HG03354 (cell line): Measurements from ENCODE around the gene TMEM132A.
"Not testable (repeated sequence)": the region's sequence is repeated elsewhere in the genome, so short reads cannot be mapped to it uniquely, and the experiment has no call there.

Experiments used
- ATAC-seq: cut with Tn5 transposase; IDR thresholded peaks from one replicate; pipeline ENCODE4 v1.9.1; 2021; ENCODE audit warnings: mild to moderate bottlenecking; ENCODE audit not compliant: unreplicated experiment, poor library complexity, severe bottlenecking

The TMEM132A gene

GRCh38 chr11:60900673-60901404 lies 23.4 kb upstream of the TMEM132A start:
- no peak for ATAC-seq

- no peak for ATAC-seq
These were observed 21.6 kb upstream of the TMEM132A start for GRCh38 chr11:60902625-60903024.

GRCh38 chr11:60905047-60905446 lies 19.2 kb upstream of the TMEM132A start:
- ATAC-seq, result no peak

GRCh38 chr11:60905551-60906113 lies 18.6 kb upstream of the TMEM132A start:
- no peak for ATAC-seq

- peak; percentile 78 for ATAC-seq
These were observed 17.9 kb upstream of the TMEM132A start, which contains the start of gene PRPF19 for GRCh38 chr11:60906132-60906972. Gene PRPF19 (minus strand): TSS chr11:60906585. CDS start chr11:60906382, 203 bp downstream.

- no peak for ATAC-seq
These were observed 15.5 kb upstream of the TMEM132A start for GRCh38 chr11:60908803-60909202.

GRCh38 chr11:60909680-60910280 lies 14.5 kb upstream of the TMEM132A start:
- ATAC-seq, result not testable (repeated sequence)

- ATAC-seq, result peak; percentile 45
These were observed 14.0 kb upstream of the TMEM132A start for GRCh38 chr11:60910281-60910687.

- ATAC-seq, result no peak
These were observed 13.4 kb upstream of the TMEM132A start for GRCh38 chr11:60910711-60911380.

GRCh38 chr11:60912223-60912850 lies 11.9 kb upstream of the TMEM132A start:
- no peak for ATAC-seq

GRCh38 chr11:60912851-60913528 lies 11.3 kb upstream of the TMEM132A start:
- ATAC-seq, result no peak

- peak; percentile 52 for ATAC-seq
These were observed 10.2 kb upstream of the TMEM132A start, which contains the start of gene TMEM109 for GRCh38 chr11:60913793-60914632. Gene TMEM109 (plus strand): TSS chr11:60914158. CDS start chr11:60919694, 5,536 bp downstream.

- peak; percentile 5 for ATAC-seq
These were observed 9.5 kb upstream of the TMEM132A start for GRCh38 chr11:60914633-60915247.

- ATAC-seq, result peak; percentile 61
These were observed 8.9 kb upstream of the TMEM132A start for GRCh38 chr11:60915248-60915914.

GRCh38 chr11:60916669-60917206 lies 7.5 kb upstream of the TMEM132A start:
- ATAC-seq, result no peak

GRCh38 chr11:60917267-60917666 lies 7.0 kb upstream of the TMEM132A start:
- ATAC-seq, result no peak
